ENCODE measurements around the gene ATP1A4.

ATP1A4 gene

GRCh38 chr1:160134791-160135572 is 16.4 kb upstream of the ATP1A4 start:
- H3K4me1 ChIP-seq (ENCODE audit: insufficient read depth, low read length), result no peaks in the 10 kb centered on the region
- peaks cover 93% of the 10 kb centered on the region for H3K36me3 ChIP-seq (ENCODE audit: insufficient read depth, low read depth, low read length)
- no peak overlapping the region for H3K9ac ChIP-seq (ENCODE audit: low read depth, low read length)
- H3K27ac ChIP-seq (ENCODE audit: low read length), result no peak overlapping the region
- H3K4me3 ChIP-seq (ENCODE audit: low read length), result no peak overlapping the region
- H3K27me3 ChIP-seq (ENCODE audit: insufficient read depth, low read length), result no peaks in the 10 kb centered on the region
- H3K9me3 ChIP-seq (ENCODE audit: insufficient read depth, low read depth, low read length), result no peaks in the 10 kb centered on the region

GRCh38 chr1:160136121-160136925 is 15.1 kb upstream of the ATP1A4 start:
- Histone ChIP-seq H3K27me3 (ENCODE audit: insufficient read depth, low read length) (no peaks in the 10 kb centered on the region), H3K36me3 (ENCODE audit: insufficient read depth, low read depth, low read length) (peaks cover 86% of the 10 kb centered on the region), H3K9ac (ENCODE audit: low read depth, low read length) (no peak overlapping the region), H3K27ac (ENCODE audit: low read length) (no peak overlapping the region), H3K4me1 (ENCODE audit: insufficient read depth, low read length) (no peaks in the 10 kb centered on the region), H3K9me3 (ENCODE audit: insufficient read depth, low read depth, low read length) (no peaks in the 10 kb centered on the region), H3K4me3 (ENCODE audit: low read length) (no peak overlapping the region)

DNA sequence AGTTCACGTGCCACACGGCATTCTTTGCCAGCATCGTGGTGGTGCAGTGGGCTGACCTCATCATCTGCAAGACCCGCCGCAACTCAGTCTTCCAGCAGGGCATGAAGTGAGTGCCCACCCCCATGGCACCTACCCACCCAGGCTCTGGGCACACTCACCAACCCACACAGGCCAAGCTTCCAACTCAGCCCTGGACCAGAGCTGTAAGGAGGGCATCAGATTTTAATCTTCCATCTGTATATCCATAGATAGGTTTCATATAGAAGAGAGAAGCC is 14.5 kb upstream of the ATP1A4 start:
- peaks cover 87% of the 10 kb centered on the region for H3K36me3 ChIP-seq (ENCODE audit: insufficient read depth, low read depth, low read length)
- no peaks in the 10 kb centered on the region for H3K27me3 ChIP-seq (ENCODE audit: insufficient read depth, low read length)
- H3K27ac ChIP-seq (ENCODE audit: low read length), result no peak overlapping the region
- no peaks in the 10 kb centered on the region for H3K4me1 ChIP-seq (ENCODE audit: insufficient read depth, low read length)
- no peaks in the 10 kb centered on the region for H3K9me3 ChIP-seq (ENCODE audit: insufficient read depth, low read depth, low read length)
- H3K4me3 ChIP-seq (ENCODE audit: low read length), result no peak overlapping the region
- no peak overlapping the region for H3K9ac ChIP-seq (ENCODE audit: low read depth, low read length)

DNA sequence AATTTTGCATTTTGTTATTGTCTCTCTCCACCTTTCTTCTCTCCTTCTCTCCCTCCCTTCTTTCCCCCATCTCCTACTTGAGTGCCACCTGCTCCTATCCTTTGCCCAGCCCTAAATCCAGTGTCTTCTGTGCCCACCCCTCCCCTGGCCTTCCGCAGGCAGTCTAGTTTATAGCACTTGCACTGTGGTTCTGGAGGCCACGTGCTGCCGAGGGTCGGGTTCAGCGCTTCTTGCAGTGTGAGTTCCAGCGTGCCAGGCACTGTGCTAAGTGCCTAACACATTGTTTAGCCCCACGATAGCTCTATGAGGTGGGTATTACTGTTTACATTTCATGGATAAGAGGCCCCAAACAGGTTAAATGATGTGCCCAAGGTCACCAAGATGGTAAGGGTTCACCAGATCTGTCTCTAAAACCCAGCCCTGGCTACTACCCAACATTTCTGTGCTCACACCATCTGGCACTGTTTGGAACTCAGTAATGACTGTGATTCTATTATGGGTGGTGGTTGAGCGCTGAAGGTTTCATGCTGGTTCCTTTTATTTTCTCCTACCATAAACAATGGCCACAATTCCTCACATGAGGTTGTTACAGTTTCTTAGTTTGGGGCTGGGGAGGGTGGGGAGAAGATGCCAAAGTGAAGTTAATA is 14.1 kb upstream of the ATP1A4 start:
- Histone ChIP-seq H3K27me3 (ENCODE audit: insufficient read depth, low read length) (no peaks in the 10 kb centered on the region), H3K9me3 (ENCODE audit: insufficient read depth, low read depth, low read length) (no peaks in the 10 kb centered on the region), H3K4me3 (ENCODE audit: low read length) (no peak overlapping the region), H3K36me3 (ENCODE audit: insufficient read depth, low read depth, low read length) (peaks cover 83% of the 10 kb centered on the region), H3K27ac (ENCODE audit: low read length) (no peak overlapping the region), H3K9ac (ENCODE audit: low read depth, low read length) (no peak overlapping the region), H3K4me1 (ENCODE audit: insufficient read depth, low read length) (no peaks in the 10 kb centered on the region)

DNA sequence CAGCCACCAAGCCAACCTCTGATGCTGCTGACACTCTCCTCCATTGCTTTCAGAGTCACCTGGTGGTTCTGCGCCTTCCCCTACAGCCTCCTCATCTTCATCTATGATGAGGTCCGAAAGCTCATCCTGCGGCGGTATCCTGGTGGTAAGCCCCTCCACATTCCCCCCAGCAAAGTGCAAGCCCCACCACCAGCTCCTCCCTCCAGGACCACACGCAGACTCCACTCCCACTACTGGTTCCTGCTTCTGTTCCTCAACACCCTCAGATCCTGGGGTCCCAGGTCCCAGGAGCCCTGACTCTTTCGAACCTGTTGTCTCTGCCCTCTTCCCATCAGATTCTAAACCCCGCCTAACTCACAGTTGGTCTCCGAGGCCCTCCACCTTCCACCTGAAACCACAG is 11.6 kb upstream of the ATP1A4 start:
- H3K9me3 ChIP-seq (ENCODE audit: insufficient read depth, low read depth, low read length), result no peaks in the 10 kb centered on the region
- H3K9ac ChIP-seq (ENCODE audit: low read depth, low read length), result no peak overlapping the region
- peaks cover 59% of the 10 kb centered on the region for H3K36me3 ChIP-seq (ENCODE audit: insufficient read depth, low read depth, low read length)
- no peaks in the 10 kb centered on the region for H3K4me1 ChIP-seq (ENCODE audit: insufficient read depth, low read length)
- H3K4me3 ChIP-seq (ENCODE audit: low read length), result no peak overlapping the region
- no peaks in the 10 kb centered on the region for H3K27me3 ChIP-seq (ENCODE audit: insufficient read depth, low read length)
- no peak overlapping the region for H3K27ac ChIP-seq (ENCODE audit: low read length)

GRCh38 chr1:160143695-160144094 is 7.7 kb upstream of the ATP1A4 start:
- no peaks in the 10 kb centered on the region for H3K4me1 ChIP-seq (ENCODE audit: insufficient read depth, low read length)
- peaks cover 25% of the 10 kb centered on the region; the same call in 1 of the 2 replicates for H3K36me3 ChIP-seq (ENCODE audit: insufficient read depth, low read depth, low read length)
- H3K9me3 ChIP-seq (ENCODE audit: insufficient read depth, low read depth, low read length), result no peaks in the 10 kb centered on the region
- no peak overlapping the region for H3K27ac ChIP-seq (ENCODE audit: low read length)
- no peak overlapping the region for H3K9ac ChIP-seq (ENCODE audit: low read depth, low read length)
- no peak overlapping the region for H3K4me3 ChIP-seq (ENCODE audit: low read length)
- no peaks in the 10 kb centered on the region for H3K27me3 ChIP-seq (ENCODE audit: insufficient read depth, low read length)

GRCh38 chr1:160144921-160145320 is 6.5 kb upstream of the ATP1A4 start:
- Histone ChIP-seq H3K9me3 (ENCODE audit: insufficient read depth, low read depth, low read length) (no peaks in the 10 kb centered on the region), H3K27me3 (ENCODE audit: insufficient read depth, low read length) (no peaks in the 10 kb centered on the region), H3K36me3 (ENCODE audit: insufficient read depth, low read depth, low read length) (peaks cover 12% of the 10 kb centered on the region; the same call in 1 of the 2 replicates), H3K4me3 (ENCODE audit: low read length) (no peak overlapping the region), H3K9ac (ENCODE audit: low read depth, low read length) (no peak overlapping the region), H3K27ac (ENCODE audit: low read length) (no peak overlapping the region), H3K4me1 (ENCODE audit: insufficient read depth, low read length) (no peaks in the 10 kb centered on the region)

- H3K4me1 ChIP-seq (ENCODE audit: insufficient read depth, low read length), result no peaks in the 10 kb centered on the region
- H3K9me3 ChIP-seq (ENCODE audit: insufficient read depth, low read depth, low read length), result no peaks in the 10 kb centered on the region
- no peak overlapping the region for H3K27ac ChIP-seq (ENCODE audit: low read length)
- no peak overlapping the region for H3K4me3 ChIP-seq (ENCODE audit: low read length)
- no peaks in the 10 kb centered on the region for H3K27me3 ChIP-seq (ENCODE audit: insufficient read depth, low read length)
- peaks cover 5% of the 10 kb centered on the region; the same call in 1 of the 2 replicates for H3K36me3 ChIP-seq (ENCODE audit: insufficient read depth, low read depth, low read length)
- H3K9ac ChIP-seq (ENCODE audit: low read depth, low read length), result no peak overlapping the region
Observed at GRCh38 chr1:160146107-160146506, 5.3 kb upstream of the ATP1A4 start.

DNA sequence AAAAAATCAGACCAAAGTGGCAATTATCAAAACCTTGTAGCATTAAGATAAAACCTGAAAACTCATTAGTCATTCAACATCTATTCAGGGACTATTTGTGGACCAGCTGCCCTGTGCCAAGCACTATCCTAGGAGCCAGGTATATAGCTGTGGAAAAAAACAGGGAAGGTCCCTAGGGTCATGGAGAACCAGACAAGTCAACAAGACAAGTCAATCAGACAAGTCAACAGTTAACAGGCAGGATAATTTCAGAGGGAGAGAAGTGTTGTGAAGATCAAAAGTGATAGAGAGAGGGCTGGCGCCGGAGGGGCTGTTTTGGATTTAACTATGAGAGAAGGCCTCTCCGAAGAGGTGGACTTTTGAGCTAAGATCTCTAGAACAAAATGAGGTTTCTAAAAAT is 3.3 kb upstream of the ATP1A4 start:
- H3K27ac ChIP-seq (ENCODE audit: low read length), result no peak overlapping the region
- no peaks in the 10 kb centered on the region for H3K36me3 ChIP-seq (ENCODE audit: insufficient read depth, low read depth, low read length)
- H3K9ac ChIP-seq (ENCODE audit: low read depth, low read length), result no peak overlapping the region
- no peaks in the 10 kb centered on the region for H3K27me3 ChIP-seq (ENCODE audit: insufficient read depth, low read length)
- H3K4me1 ChIP-seq (ENCODE audit: insufficient read depth, low read length), result no peaks in the 10 kb centered on the region
- no peaks in the 10 kb centered on the region for H3K9me3 ChIP-seq (ENCODE audit: insufficient read depth, low read depth, low read length)
- no peak overlapping the region for H3K4me3 ChIP-seq (ENCODE audit: low read length)

DNA sequence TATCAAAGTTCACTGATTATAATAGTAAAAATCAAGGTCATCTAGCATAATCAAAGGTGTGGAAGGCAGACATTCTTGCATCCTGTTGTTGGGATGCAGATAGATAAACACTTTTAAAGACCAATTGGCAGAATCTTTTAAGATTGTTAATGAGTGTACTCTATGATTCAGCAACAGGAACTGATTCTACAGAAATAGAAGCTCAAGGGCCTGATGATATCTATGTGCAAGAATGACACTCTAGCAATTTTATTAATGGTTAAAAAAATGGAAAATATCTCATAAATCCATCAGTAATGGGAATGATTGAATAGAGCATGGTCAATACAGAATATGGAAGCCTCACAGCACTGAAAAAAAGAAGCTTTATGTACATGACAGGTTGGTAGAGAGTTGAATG is 2.2 kb upstream of the ATP1A4 start:
- H3K36me3 ChIP-seq (ENCODE audit: insufficient read depth, low read depth, low read length), result no peaks in the 10 kb centered on the region
- H3K4me1 ChIP-seq (ENCODE audit: insufficient read depth, low read length), result no peaks in the 10 kb centered on the region
- no peaks in the 10 kb centered on the region for H3K27me3 ChIP-seq (ENCODE audit: insufficient read depth, low read length)
- no peak overlapping the region for H3K27ac ChIP-seq (ENCODE audit: low read length)
- H3K9me3 ChIP-seq (ENCODE audit: insufficient read depth, low read depth, low read length), result no peaks in the 10 kb centered on the region
- no peak overlapping the region for H3K4me3 ChIP-seq (ENCODE audit: low read length)
- H3K9ac ChIP-seq (ENCODE audit: low read depth, low read length), result no peak overlapping the region

DNA sequence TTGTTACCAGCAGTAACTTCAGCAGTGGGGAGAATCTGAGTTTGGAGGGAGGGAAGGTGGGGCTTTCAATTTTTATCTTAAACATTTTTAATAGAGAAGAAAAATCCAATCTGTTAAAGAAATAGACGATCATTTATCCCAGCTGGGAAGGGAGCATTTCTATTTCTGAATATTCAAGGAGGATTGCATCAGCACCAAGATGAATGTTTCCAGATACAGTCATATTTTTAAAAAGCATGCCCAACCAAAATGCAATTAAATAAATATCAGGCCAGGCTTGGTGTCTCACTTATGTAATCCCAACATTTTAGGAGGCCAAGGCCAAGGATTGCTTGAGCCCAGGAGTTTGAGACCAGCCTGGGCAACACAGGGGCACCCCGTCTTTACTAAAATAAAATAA is 1.7 kb upstream of the ATP1A4 start:
- H3K4me1 ChIP-seq (ENCODE audit: insufficient read depth, low read length), result no peaks in the 10 kb centered on the region
- no peak overlapping the region for H3K4me3 ChIP-seq (ENCODE audit: low read length)
- H3K36me3 ChIP-seq (ENCODE audit: insufficient read depth, low read depth, low read length), result no peaks in the 10 kb centered on the region
- H3K27ac ChIP-seq (ENCODE audit: low read length), result no peak overlapping the region
- no peak overlapping the region for H3K9ac ChIP-seq (ENCODE audit: low read depth, low read length)
- H3K27me3 ChIP-seq (ENCODE audit: insufficient read depth, low read length), result no peaks in the 10 kb centered on the region
- no peaks in the 10 kb centered on the region for H3K9me3 ChIP-seq (ENCODE audit: insufficient read depth, low read depth, low read length)

DNA sequence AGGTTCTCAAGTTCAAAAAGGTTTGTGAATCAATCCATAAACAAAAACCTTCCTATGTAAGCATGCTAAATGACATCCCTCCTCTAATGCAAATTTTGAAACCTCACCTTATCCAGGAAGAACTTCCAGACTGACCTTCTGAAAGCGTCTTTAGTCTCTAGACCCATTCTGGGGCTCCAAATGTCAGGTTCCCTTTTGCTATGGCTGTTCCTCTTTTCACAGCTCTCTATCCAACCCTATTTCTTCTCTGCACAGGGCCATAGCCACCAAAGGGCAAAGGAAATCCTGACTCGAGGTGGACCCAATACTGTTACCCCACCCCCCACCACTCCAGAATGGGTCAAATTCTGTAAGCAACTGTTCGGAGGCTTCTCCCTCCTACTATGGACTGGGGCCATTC is 3.4 kb downstream of the ATP1A4 start:
- H3K9me3 ChIP-seq (ENCODE audit: insufficient read depth, low read depth, low read length), result no peaks in the 10 kb centered on the region
- no peak overlapping the region for H3K27ac ChIP-seq (ENCODE audit: low read length)
- H3K27me3 ChIP-seq (ENCODE audit: insufficient read depth, low read length), result no peaks in the 10 kb centered on the region
- H3K4me3 ChIP-seq (ENCODE audit: low read length), result no peak overlapping the region
- H3K36me3 ChIP-seq (ENCODE audit: insufficient read depth, low read depth, low read length), result no peaks in the 10 kb centered on the region
- H3K4me1 ChIP-seq (ENCODE audit: insufficient read depth, low read length), result no peaks in the 10 kb centered on the region
- H3K9ac ChIP-seq (ENCODE audit: low read depth, low read length), result no peak overlapping the region
